Measurements from ENCODE around the gene TUBA8. TPM values are rescaled to one million over a fixed set of nuclear protein-coding genes. Genes with fewer than 3 reads are reported as not detected.
A peak's percentile ranks its signal among the peaks of the same experiment; 100 is the strongest.

Gene TUBA8
- total RNA-seq, 2 donors from 2014 or later: 67.1 to 97.3 TPM

DNA sequence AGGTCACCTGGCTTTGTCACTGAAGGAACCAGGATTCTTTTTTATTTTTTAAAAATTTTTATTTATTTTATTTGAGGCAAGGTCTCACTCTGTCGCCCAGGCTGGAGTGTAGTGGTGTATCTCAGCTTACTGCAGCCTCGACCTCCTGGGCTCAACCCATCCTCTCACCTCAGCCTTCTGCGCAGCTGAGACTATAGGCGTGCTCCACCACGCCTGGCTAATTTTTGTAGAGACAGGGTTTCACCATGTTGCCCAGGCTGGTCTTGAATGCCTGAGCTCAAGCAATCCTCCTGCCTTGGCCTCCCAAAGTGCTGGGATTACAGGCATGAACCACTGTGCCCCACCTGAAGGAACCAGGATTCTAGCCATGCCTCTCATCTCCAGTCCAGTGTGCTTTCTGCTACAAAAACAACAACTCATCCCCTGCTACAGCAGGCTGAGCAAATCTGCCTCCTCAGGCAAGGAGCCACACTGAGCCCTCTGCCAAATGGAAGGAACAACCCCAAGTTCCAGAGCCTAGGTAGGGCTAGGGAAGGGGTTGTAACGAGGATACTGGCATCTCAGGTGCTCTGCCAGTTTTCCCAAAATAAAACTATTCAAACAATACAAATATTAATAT lies 35.4 kb upstream of the TUBA8 start:
- TF ChIP-seq, protein P1, sequence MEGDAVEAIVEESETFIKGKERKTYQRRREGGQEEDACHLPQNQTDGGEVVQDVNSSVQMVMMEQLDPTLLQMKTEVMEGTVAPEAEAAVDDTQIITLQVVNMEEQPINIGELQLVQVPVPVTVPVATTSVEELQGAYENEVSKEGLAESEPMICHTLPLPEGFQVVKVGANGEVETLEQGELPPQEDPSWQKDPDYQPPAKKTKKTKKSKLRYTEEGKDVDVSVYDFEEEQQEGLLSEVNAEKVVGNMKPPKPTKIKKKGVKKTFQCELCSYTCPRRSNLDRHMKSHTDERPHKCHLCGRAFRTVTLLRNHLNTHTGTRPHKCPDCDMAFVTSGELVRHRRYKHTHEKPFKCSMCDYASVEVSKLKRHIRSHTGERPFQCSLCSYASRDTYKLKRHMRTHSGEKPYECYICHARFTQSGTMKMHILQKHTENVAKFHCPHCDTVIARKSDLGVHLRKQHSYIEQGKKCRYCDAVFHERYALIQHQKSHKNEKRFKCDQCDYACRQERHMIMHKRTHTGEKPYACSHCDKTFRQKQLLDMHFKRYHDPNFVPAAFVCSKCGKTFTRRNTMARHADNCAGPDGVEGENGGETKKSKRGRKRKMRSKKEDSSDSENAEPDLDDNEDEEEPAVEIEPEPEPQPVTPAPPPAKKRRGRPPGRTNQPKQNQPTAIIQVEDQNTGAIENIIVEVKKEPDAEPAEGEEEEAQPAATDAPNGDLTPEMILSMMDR (IDR thresholded peaks at IDR 0.05): no peak
- H3K27me3 ChIP-seq: no peaks in the 10 kb centered on the region
- H3K36me3 ChIP-seq: peaks cover 6% of the 10 kb centered on the region
- no peak for DNase-seq (ENCODE audit: low spot score)
- H3K27ac ChIP-seq: peak overlapping the region; percentile 83 to 85
- no peak overlapping the region for H3K4me3 ChIP-seq
- no peaks in the 10 kb centered on the region for H3K9me3 ChIP-seq
- H3K4me1 ChIP-seq: peaks cover 0 to 33% of the 10 kb centered on the region in 2 donors

GRCh38 chr22:18075720-18076497 lies 34.7 kb upstream of the TUBA8 start:
- Histone ChIP-seq H3K27ac (peak overlapping the region; percentile 83 to 85), H3K9me3 (no peaks in the 10 kb centered on the region), H3K27me3 (no peaks in the 10 kb centered on the region), H3K4me3 (no peak overlapping the region), H3K36me3 (peaks cover 13% of the 10 kb centered on the region), H3K4me1 (peaks cover 0 to 33% of the 10 kb centered on the region in 2 donors)
- peak; percentile 74 for DNase-seq (ENCODE audit: low spot score)
- TF ChIP-seq, protein P1 (IDR thresholded peaks at IDR 0.05): peak; percentile 74 to 89

DNA sequence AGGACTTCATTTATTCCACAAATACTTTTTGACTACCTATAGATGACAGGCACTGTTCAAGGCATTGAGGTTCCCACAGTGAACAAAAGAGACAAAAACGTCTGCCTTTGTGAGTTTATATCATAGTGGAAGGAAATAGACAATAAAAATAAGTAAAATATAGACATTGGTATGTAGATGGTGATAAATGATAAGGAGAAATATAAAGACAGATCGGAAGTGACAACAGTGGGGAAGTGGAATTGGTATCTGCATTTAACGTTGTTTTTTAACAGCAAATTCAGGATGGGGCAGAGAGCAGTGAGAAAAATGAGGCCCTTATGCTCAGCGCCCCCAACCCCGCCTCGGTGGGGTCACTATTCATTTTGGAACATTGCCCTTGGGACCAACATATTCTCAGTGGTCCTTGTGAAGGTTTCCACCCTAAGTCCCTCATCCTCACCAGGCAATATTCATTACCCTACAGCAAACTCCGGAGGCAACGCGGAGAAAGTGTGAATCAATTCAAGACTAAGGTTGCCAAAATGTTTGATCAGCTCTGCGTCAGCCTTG lies 33.4 kb upstream of the TUBA8 start:
- no peak for DNase-seq (ENCODE audit: low spot score)

GRCh38 chr22:18077639-18078328 lies 32.8 kb upstream of the TUBA8 start, which contains the start of gene PEX26:
PEX26 (plus strand) TSS chr22:18077990; CDS start chr22:18078377, 387 bp downstream.
- peaks cover 0 to 33% of the 10 kb centered on the region in 2 donors for H3K4me1 ChIP-seq
- H3K36me3 ChIP-seq: peaks cover 31% of the 10 kb centered on the region
- TF ChIP-seq, protein P1 (IDR thresholded peaks at IDR 0.05): no peak
- H3K27me3 ChIP-seq: no peaks in the 10 kb centered on the region
- peak; percentile 96 for DNase-seq (ENCODE audit: low spot score)
- H3K27ac ChIP-seq: peak within 1 kb of the TSS; percentile 83 to 85
- H3K9me3 ChIP-seq: no peaks in the 10 kb centered on the region
- peak within 1 kb of the TSS; percentile 83 to 92 for H3K4me3 ChIP-seq

More for the DNA sequence above, 33.4 kb upstream of the TUBA8 start:
- peaks cover 25% of the 10 kb centered on the region for H3K36me3 ChIP-seq
- H3K27me3 ChIP-seq: no peaks in the 10 kb centered on the region
- H3K27ac ChIP-seq: peak overlapping the region; percentile 83 to 85
- TF ChIP-seq, protein P1 (IDR thresholded peaks at IDR 0.05): no peak
- H3K9me3 ChIP-seq: no peaks in the 10 kb centered on the region
- H3K4me3 ChIP-seq: peak overlapping the region; percentile 83 to 92
- peaks cover 0 to 33% of the 10 kb centered on the region in 2 donors for H3K4me1 ChIP-seq

GRCh38 chr22:18078329-18079041 lies 32.1 kb upstream of the TUBA8 start:
- Histone ChIP-seq H3K27me3 (no peaks in the 10 kb centered on the region), H3K36me3 (peaks cover 37% of the 10 kb centered on the region), H3K27ac (peak overlapping the region; percentile 83 to 85), H3K9me3 (no peaks in the 10 kb centered on the region), H3K4me1 (peaks cover 0 to 33% of the 10 kb centered on the region in 2 donors), H3K4me3 (peak overlapping the region; percentile 83 to 92)
- TF ChIP-seq, protein P1 (IDR thresholded peaks at IDR 0.05): no peak
- no peak for DNase-seq (ENCODE audit: low spot score)

Measured in right atrium auricular region (tissue), 2 donors.